ENCODE measurements around the gene OR52N1. TPM values are rescaled to one million over a fixed set of nuclear protein-coding genes. Genes with fewer than 3 reads are reported as not detected.
A peak's percentile ranks its signal among the peaks of the same experiment; 100 is the strongest.

OR52N1 gene
- total RNA-seq, 4 donors from 2014 or later = not detected

DNA sequence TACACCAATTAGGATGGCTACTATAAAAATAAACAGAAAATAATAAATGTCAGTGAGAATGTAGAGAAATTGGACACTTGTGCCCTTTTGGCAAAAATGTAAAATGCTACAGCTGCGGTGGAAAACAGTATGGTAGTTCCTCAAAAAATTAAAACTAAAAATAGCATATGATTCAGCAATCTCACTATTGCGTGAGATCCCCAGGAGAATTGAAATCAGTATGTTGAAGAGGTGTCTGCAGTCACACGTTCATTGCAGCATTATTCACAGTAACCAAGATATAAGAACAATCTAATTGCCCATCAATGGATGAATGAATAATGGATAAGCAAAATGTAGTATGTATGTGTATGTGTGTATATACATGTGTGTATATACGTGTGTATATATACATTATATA, 24.5 kb upstream of the OR52N1 start:
- H3K4me3 ChIP-seq (ENCODE audit: low read depth, poor library complexity, severe bottlenecking) = no peak overlapping the region
- TF ChIP-seq CTCF (IDR thresholded peaks at IDR 0.05) (no peak), POLR2A (IDR thresholded peaks at IDR 0.05) (no peak)
- intact Hi-C loops (cut with DNase I; ENCODE audit: low total_unique reads) = no loop called here
- 35 to 43% methylated on average over 4 of the region's 4 CpGs for WGBS, 2 donors
- DNase-seq (ENCODE audit: low spot score in 2 of 2) = no peak

DNA sequence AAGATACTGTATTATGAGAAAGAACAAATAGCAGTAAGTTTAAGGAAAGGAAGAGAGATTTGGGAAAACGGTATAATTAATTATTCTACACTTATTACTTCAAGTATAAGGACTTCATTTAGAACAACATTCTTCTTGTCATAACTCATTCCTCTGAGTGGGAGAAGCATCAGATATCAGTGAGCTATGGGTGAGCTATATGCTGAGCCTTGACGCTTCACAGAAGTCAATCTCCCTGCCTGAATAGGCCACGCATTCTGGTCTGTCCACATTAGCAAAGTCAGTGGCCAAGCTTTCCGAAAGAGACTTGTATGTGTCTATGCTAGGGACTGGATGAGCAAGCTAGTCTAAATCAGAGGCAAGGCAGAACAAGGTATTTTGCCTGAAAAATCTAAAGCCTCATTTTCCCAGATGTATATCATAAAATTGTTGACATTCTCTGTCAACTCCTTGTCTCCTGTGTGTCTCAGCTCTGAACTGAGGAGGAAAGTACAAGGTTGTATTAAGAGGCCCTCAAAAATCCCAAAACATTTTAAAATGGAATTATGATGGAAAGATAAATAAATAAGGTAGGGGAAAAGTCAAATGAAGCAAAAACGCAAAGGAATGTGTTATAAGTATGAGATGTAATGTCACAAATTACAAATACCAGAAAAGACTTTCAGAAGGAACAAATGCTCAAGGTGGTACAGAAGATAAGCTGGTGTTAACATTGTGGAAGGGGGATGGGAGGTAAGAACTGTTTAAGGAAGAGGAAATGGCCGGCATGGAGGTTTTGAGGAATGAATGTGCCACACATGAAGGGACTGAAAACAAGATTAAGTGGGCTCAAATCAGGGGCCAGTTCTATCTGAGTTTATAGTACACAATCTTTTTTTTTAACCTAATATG, 19.1 kb upstream of the OR52N1 start:
- H3K4me3 ChIP-seq (ENCODE audit: low read depth, poor library complexity, severe bottlenecking) = no peak overlapping the region
- WGBS, 2 donors = 74 to 79% methylated on average over 6 of the region's 6 CpGs
- TF ChIP-seq POLR2A (IDR thresholded peaks at IDR 0.05) = no peak
- no peak for TF ChIP-seq CTCF (IDR thresholded peaks at IDR 0.05)
- intact Hi-C loops (cut with DNase I; ENCODE audit: low total_unique reads) = loop anchor here (5.0 kb wide), 1 partner anchor 333 kb away; no protein-coding TSS in a partner anchor
- no peak for DNase-seq (ENCODE audit: low spot score in 2 of 2)

DNA sequence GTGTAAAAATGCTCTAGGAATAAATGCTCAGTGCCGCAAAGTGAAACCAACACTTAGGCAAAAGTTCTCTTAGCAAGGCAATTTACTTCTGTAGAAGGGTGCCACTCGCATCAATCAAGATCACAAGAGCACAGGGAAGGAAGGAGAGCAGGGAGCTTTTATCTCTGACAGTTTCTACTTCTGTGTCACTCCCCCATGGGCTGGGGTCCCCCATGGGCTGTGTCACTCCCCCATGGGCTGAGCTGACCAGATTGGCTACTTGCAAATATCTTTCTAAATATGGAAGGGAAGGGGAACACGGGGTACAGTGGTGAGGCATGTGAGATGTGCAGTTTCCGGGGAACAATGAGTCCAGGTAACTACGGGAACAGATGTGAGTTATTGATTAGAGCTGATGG, 18.1 kb upstream of the OR52N1 start:
- TF ChIP-seq POLR2A (IDR thresholded peaks at IDR 0.05) = no peak
- WGBS, 2 donors = 38 to 44% methylated on average over 5 of the region's 5 CpGs
- peak overlapping the region; percentile 15 for H3K4me3 ChIP-seq (ENCODE audit: low read depth, poor library complexity, severe bottlenecking)
- intact Hi-C loops (cut with DNase I; ENCODE audit: low total_unique reads) = loop anchor here (5.0 kb wide), 1 partner anchor 332 kb away; no protein-coding TSS in a partner anchor
- DNase-seq (ENCODE audit: low spot score in 2 of 2) = no peak

- DNase-seq (ENCODE audit: low spot score in 2 of 2) = peak in 1 of 2 donors; percentile 62
- H3K4me3 ChIP-seq (ENCODE audit: low read depth, poor library complexity, severe bottlenecking) = peak within 1 kb of the TSS; percentile 15
- TF ChIP-seq POLR2A (IDR thresholded peaks at IDR 0.05) (no peak), CTCF (IDR thresholded peaks at IDR 0.05) (peak in 1 of 3 donors; percentile 58)
- WGBS, 2 donors = 3 to 25% methylated on average over 24 of the region's 24 CpGs
- intact Hi-C loops (cut with DNase I; ENCODE audit: low total_unique reads) = loop anchor here (5.0 kb wide), 1 partner anchor 331 kb away; no protein-coding TSS in a partner anchor
These were observed 17.5 kb upstream of the OR52N1 start, which contains the start of gene OR52N2 for GRCh38 chr11:5808500-5809121. OR52N2 (plus strand) TSS chr11:5808924; CDS start chr11:5820336, 11,412 bp downstream.

- TF ChIP-seq POLR2A (IDR thresholded peaks at IDR 0.05) = no peak
- no peak for TF ChIP-seq CTCF (IDR thresholded peaks at IDR 0.05)
- H3K4me3 ChIP-seq (ENCODE audit: low read depth, poor library complexity, severe bottlenecking) = no peak overlapping the region
- WGBS, 2 donors = 54 to 58% methylated on average over 10 of the region's 10 CpGs
- DNase-seq (ENCODE audit: low spot score in 2 of 2) = no peak
- intact Hi-C loops (cut with DNase I; ENCODE audit: low total_unique reads) = loop anchor here (5.0 kb wide), 1 partner anchor 330 kb away; no protein-coding TSS in a partner anchor
These were observed 16.5 kb upstream of the OR52N1 start for GRCh38 chr11:5807580-5807979.

GRCh38 chr11:5803982-5804381, 12.9 kb upstream of the OR52N1 start:
- no peak for DNase-seq (ENCODE audit: low spot score in 2 of 2)
- TF ChIP-seq POLR2A (IDR thresholded peaks at IDR 0.05) (no peak), CTCF (IDR thresholded peaks at IDR 0.05) (no peak)
- intact Hi-C loops (cut with DNase I; ENCODE audit: low total_unique reads) = no loop called here
- WGBS, 2 donors = 81 to 97% methylated on average over 5 of the region's 5 CpGs
- no peak overlapping the region for H3K4me3 ChIP-seq (ENCODE audit: low read depth, poor library complexity, severe bottlenecking)
